Measurements from ENCODE around the gene ATP5ME. TPM values are rescaled to one million over a fixed set of nuclear protein-coding genes. Genes with fewer than 3 reads are reported as not detected.

Gene ATP5ME
- polyA plus RNA-seq, 3 donors: 163 to 397 (median 367) TPM

DNA sequence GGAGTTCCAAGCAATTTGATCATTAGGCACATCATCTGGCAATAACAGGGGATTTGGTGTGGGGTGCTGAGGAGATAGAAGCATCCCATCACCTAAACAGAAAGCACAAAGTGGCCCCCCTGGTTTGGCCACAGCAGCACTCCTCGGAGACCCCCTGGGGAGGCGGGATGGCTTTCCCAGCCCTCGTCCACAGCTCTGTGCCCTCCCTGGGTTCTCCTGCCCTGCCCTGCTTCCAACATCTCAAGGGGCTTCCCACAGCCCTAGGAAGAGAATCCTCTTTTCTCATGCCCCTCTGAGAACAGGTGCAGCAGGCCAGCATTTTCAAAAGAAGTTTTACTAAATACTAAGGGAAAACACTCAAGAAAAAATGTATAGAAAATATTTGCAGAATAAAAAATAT is 12.8 kb downstream of the ATP5ME start:
- no peaks in the 10 kb centered on the region for H3K36me3 ChIP-seq (replicated peaks in 1 of 2; ENCODE audit: control insufficient read depth in 1 of 2, insufficient read depth in 2 of 2, low read length in 2 of 2)
- Mint-ChIP-seq H3K36me3 (no peaks in the 10 kb centered on the region), H3K27ac (no peak overlapping the region), H3K27me3 (ENCODE audit: low read depth in 3 of 3) (peaks cover 3 to 8% (median 3%) of the 10 kb centered on the region in 3 donors), H3K9me3 (peaks cover 0 to 19% (median 16%) of the 10 kb centered on the region in 7 donors), H3K4me3 (no peak overlapping the region), H3K4me1 (peaks cover 10% of the 10 kb centered on the region)
- WGBS (ENCODE audit: insufficient coverage): no CpG with 5 or more reads among the region's 3 CpGs
- intact Hi-C loops (cut with micrococcal nuclease): no loop called here
- peaks cover 11 to 15% of the 10 kb centered on the region in 2 donors for H3K4me1 ChIP-seq (ENCODE audit: control insufficient read depth in 1 of 2, insufficient read depth in 2 of 2, low read length in 2 of 2)
- H3K27ac ChIP-seq (ENCODE audit: low read depth in 1 of 2, low read length in 2 of 2): no peak overlapping the region
- TF ChIP-seq, protein P1, sequence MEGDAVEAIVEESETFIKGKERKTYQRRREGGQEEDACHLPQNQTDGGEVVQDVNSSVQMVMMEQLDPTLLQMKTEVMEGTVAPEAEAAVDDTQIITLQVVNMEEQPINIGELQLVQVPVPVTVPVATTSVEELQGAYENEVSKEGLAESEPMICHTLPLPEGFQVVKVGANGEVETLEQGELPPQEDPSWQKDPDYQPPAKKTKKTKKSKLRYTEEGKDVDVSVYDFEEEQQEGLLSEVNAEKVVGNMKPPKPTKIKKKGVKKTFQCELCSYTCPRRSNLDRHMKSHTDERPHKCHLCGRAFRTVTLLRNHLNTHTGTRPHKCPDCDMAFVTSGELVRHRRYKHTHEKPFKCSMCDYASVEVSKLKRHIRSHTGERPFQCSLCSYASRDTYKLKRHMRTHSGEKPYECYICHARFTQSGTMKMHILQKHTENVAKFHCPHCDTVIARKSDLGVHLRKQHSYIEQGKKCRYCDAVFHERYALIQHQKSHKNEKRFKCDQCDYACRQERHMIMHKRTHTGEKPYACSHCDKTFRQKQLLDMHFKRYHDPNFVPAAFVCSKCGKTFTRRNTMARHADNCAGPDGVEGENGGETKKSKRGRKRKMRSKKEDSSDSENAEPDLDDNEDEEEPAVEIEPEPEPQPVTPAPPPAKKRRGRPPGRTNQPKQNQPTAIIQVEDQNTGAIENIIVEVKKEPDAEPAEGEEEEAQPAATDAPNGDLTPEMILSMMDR (IDR thresholded peaks at IDR 0.05): no peak
- H3K9me3 ChIP-seq (replicated peaks in 1 of 2; ENCODE audit: control insufficient read depth in 1 of 2, insufficient read depth in 1 of 2, low read length in 2 of 2): peaks cover 0 to 9% of the 10 kb centered on the region in 2 donors
- no peak overlapping the region for H2AFZ ChIP-seq (ENCODE audit: insufficient read depth, low read depth, low read length, poor library complexity, severe bottlenecking)
- H4K20me1 ChIP-seq (ENCODE audit: insufficient read depth, low read length): no peaks in the 10 kb centered on the region
- H3K4me3 ChIP-seq (replicated peaks in 1 of 3; ENCODE audit: low read depth in 2 of 3, low read length in 3 of 3): no peak overlapping the region
- H3K79me2 ChIP-seq (ENCODE audit: insufficient read depth, low read length): no peaks in the 10 kb centered on the region
- no peaks in the 10 kb centered on the region for H3K27me3 ChIP-seq (ENCODE audit: control insufficient read depth in 2 of 2, insufficient read depth in 2 of 2, low read length in 2 of 2)
- H3K4me2 ChIP-seq (replicated peaks; ENCODE audit: extremely low read depth, low read length, poor library complexity, severe bottlenecking): no peak overlapping the region
- DNase-seq: no peak
- H3K9ac ChIP-seq (ENCODE audit: insufficient read depth, low read length, poor library complexity, severe bottlenecking): no peak overlapping the region

GRCh38 chr4:660401-660800 is 13.7 kb downstream of the ATP5ME start:
- H3K9ac ChIP-seq (ENCODE audit: insufficient read depth, low read length, poor library complexity, severe bottlenecking): no peak overlapping the region
- WGBS (ENCODE audit: insufficient coverage): 95% methylated on average over 10 of the region's 10 CpGs
- peaks cover 11 to 15% of the 10 kb centered on the region in 2 donors for H3K4me1 ChIP-seq (ENCODE audit: control insufficient read depth in 1 of 2, insufficient read depth in 2 of 2, low read length in 2 of 2)
- H3K4me2 ChIP-seq (replicated peaks; ENCODE audit: extremely low read depth, low read length, poor library complexity, severe bottlenecking): no peak overlapping the region
- H3K27ac ChIP-seq (ENCODE audit: low read depth in 1 of 2, low read length in 2 of 2): no peak overlapping the region
- no peak overlapping the region for H3K27ac Mint-ChIP-seq
- H3K27me3 Mint-ChIP-seq (ENCODE audit: low read depth in 3 of 3): peaks cover 3 to 8% (median 3%) of the 10 kb centered on the region in 3 donors
- H3K79me2 ChIP-seq (ENCODE audit: insufficient read depth, low read length): no peaks in the 10 kb centered on the region
- H2AFZ ChIP-seq (ENCODE audit: insufficient read depth, low read depth, low read length, poor library complexity, severe bottlenecking): no peak overlapping the region
- H3K9me3 Mint-ChIP-seq: peaks cover 0 to 19% (median 15%) of the 10 kb centered on the region in 7 donors
- H3K9me3 ChIP-seq (replicated peaks in 1 of 2; ENCODE audit: control insufficient read depth in 1 of 2, insufficient read depth in 1 of 2, low read length in 2 of 2): peaks cover 0 to 9% of the 10 kb centered on the region in 2 donors
- no peaks in the 10 kb centered on the region for H4K20me1 ChIP-seq (ENCODE audit: insufficient read depth, low read length)
- intact Hi-C loops (cut with micrococcal nuclease): no loop called here
- DNase-seq: no peak
- H3K36me3 ChIP-seq (replicated peaks in 1 of 2; ENCODE audit: control insufficient read depth in 1 of 2, insufficient read depth in 2 of 2, low read length in 2 of 2): no peaks in the 10 kb centered on the region
- no peak overlapping the region for H3K4me3 Mint-ChIP-seq
- TF ChIP-seq, protein P1 (IDR thresholded peaks at IDR 0.05): no peak
- no peaks in the 10 kb centered on the region for H3K27me3 ChIP-seq (ENCODE audit: control insufficient read depth in 2 of 2, insufficient read depth in 2 of 2, low read length in 2 of 2)
- H3K4me3 ChIP-seq (replicated peaks in 1 of 3; ENCODE audit: low read depth in 2 of 3, low read length in 3 of 3): no peak overlapping the region
- peaks cover 10% of the 10 kb centered on the region for H3K4me1 Mint-ChIP-seq
- H3K36me3 Mint-ChIP-seq: no peaks in the 10 kb centered on the region
